Measurements from ENCODE around the gene LRFN3.
"Not testable (repeated sequence)": the region's sequence is repeated elsewhere in the genome, so short reads cannot be mapped to it uniquely, and the experiment has no call there.

LRFN3 gene

DNA sequence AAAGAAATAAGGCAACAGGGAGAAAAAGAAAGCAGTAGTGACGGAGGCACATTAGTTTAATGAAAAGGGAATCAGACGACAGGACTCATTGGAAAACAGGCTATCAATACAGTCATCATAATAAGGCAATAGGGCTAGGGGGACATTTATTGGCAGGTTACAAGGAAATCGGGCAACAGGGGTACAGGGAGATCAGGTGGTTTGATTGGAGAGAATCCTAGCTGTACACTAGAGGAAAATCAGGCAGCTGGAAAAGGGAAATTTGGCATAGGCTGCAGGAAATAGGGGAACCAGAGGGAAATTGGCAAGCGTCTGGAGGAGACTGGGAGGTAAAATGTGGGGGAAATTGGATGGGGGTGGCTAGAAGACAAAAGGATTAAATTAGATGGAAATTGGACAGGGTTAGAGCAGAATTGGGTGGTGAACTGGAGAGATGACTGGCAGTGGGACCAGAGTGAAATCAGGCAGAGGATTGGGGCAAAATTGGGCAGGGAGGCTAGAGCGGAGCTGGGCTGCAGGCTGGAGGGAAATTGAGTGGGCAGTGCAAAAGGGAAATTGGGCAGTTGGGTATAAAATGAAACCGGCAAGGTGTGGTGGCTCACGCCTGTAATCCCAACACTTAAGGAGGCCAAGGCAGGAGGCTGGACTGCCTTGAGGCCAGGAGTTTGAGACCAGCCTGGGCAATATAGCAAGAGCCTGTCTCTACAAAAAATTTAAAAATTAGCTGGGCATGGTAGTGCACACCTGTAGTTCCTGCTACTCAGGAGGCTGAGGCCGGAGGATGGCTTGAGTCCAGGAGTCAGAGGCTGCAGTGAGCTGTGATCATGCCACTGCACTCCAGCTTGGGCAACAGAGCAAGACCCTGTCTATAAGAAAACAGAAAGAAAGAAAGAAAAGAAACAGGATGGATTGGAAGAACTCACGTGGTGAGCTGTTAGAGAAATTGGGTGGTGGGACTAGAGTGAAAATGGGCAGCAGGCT, 7.4 kb downstream of the LRFN3 start:
- no peak overlapping the region for H3K4me3 ChIP-seq (ENCODE audit: control insufficient read depth, low read depth, low read length)
- TF ChIP-seq, protein P1, sequence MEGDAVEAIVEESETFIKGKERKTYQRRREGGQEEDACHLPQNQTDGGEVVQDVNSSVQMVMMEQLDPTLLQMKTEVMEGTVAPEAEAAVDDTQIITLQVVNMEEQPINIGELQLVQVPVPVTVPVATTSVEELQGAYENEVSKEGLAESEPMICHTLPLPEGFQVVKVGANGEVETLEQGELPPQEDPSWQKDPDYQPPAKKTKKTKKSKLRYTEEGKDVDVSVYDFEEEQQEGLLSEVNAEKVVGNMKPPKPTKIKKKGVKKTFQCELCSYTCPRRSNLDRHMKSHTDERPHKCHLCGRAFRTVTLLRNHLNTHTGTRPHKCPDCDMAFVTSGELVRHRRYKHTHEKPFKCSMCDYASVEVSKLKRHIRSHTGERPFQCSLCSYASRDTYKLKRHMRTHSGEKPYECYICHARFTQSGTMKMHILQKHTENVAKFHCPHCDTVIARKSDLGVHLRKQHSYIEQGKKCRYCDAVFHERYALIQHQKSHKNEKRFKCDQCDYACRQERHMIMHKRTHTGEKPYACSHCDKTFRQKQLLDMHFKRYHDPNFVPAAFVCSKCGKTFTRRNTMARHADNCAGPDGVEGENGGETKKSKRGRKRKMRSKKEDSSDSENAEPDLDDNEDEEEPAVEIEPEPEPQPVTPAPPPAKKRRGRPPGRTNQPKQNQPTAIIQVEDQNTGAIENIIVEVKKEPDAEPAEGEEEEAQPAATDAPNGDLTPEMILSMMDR (conservative IDR thresholded peaks at IDR 0.05; ENCODE audit: control insufficient read depth, insufficient read depth, low read depth, low read length), result no peak
- DNase-seq (ENCODE audit: low read depth), result no peak

DNA sequence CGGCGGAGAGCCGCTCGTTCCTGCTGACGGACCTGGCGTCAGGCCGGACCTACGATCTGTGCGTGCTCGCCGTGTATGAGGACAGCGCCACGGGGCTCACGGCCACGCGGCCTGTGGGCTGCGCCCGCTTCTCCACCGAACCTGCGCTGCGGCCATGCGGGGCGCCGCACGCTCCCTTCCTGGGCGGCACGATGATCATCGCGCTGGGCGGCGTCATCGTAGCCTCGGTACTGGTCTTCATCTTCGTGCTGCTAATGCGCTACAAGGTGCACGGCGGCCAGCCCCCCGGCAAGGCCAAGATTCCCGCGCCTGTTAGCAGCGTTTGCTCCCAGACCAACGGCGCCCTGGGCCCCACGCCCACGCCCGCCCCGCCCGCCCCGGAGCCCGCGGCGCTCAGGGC, 8.4 kb downstream of the LRFN3 start:
- no peak for DNase-seq (ENCODE audit: low read depth)
- H3K4me3 ChIP-seq (ENCODE audit: control insufficient read depth, low read depth, low read length), result no peak overlapping the region
- TF ChIP-seq, protein P1 (conservative IDR thresholded peaks at IDR 0.05; ENCODE audit: control insufficient read depth, insufficient read depth, low read depth, low read length), result no peak

DNA sequence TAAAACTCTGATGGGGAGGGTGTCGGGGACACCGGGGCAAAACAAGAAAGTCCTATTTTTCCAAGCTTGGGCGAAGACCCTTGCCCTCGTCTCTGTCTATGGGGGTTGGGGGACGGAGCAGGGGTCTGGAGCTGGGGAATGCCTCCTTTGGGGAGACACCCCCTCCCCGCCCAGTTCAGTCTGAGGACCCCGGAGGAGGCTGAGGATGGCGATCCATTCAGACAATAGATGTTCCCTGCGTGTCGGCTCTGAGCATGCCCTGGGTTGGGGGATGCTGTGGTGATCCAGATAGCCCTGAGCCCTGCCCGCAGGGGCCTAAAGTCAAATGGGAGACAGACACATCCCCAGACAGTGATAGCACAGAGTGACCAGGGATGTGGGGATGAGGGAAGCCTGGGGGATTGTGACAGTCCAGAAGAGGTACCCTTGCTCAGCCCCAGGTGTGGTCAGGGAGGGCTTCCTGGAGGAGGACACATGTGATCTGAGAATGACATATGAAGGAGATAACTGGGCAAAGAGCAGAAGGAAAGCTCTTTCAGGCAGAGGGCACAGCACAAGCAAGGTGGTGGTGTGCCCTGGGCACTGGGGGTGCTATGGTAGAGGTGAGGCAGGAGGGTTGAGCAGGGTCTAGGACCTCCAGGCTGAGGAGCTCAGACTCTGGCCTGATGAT, 9.1 kb downstream of the LRFN3 start:
- no peak for DNase-seq (ENCODE audit: low read depth)
- TF ChIP-seq, protein P1 (conservative IDR thresholded peaks at IDR 0.05; ENCODE audit: control insufficient read depth, insufficient read depth, low read depth, low read length), result no peak
- H3K4me3 ChIP-seq (ENCODE audit: control insufficient read depth, low read depth, low read length), result no peak overlapping the region

DNA sequence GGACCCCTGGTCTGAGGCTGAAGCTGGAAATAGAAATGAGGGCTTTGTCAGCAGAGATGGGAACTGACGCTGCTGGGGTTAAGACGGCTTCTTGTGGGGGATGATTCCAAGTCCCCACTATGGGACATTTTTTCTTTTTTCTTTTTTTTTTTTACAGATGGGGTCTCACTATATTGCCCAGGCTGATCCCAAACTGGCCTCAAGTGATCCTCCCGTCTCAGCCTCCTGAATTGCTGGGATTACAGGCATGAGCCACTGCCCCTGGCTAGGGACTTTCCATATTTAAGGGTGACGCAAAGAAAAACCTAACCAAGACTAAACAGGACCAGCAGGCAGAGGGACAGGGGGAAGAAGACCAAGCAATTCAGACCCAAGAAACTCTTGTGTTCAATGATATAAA, 10.0 kb downstream of the LRFN3 start:
- TF ChIP-seq, protein P1 (conservative IDR thresholded peaks at IDR 0.05; ENCODE audit: control insufficient read depth, insufficient read depth, low read depth, low read length), result no peak
- no peak overlapping the region for H3K4me3 ChIP-seq (ENCODE audit: control insufficient read depth, low read depth, low read length)
- no peak for DNase-seq (ENCODE audit: low read depth)

DNA sequence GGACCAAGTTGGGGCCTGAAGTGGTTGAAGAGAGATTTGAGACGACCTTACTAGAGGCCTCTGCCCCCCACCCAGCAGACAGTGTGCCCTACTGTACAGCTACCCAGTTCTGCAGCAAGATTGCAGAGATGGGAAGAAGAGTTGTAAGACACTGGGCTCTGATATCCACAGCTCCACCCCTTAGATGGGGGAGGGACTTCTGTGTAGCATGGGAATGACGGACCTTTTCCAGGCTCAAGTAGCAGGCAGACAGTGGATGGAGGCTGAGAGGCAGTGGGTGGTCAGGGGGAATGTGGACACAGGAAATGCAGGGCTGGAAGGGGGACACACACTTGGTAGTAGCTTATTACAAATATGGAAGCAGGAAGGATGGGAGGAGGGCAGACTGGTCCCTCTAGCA, 13.0 kb downstream of the LRFN3 start:
- no peak for DNase-seq (ENCODE audit: low read depth)
- TF ChIP-seq, protein P1 (conservative IDR thresholded peaks at IDR 0.05; ENCODE audit: control insufficient read depth, insufficient read depth, low read depth, low read length), result no peak

DNA sequence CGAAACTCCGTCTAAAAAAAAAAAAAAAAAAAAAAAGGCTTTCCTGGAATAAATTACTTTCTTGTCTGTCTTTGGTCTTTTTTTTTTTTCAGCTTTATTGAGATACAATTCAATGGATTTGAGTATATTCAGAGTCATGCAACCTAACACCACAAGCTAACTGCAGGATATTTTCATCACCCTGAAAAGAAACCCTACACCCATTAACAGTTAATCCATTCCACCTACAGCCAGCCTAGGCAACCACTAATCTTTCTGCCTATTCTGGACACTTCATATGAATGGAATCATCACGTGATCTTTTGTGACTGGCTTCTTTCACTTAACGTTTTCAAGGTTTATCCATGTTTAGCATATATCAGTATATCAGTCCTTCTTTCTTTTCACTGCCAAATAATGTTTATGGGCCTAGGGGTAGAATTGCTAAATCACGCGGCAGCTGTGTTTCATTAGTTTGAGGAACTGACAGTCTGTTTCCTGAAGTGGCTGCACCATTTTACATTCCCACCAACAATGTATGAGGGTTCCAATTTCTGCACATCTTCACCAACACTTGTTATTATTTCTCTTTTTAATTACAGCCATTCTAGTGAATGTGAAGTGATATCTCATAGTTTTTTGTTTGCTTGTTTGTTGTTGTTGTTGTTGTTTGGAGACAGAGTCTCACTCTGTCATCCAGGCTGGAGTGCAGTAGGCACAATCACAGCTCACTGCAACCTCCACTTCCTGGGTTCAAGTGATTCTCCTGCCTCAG, 19.9 kb downstream of the LRFN3 start:
- TF ChIP-seq, protein P1 (conservative IDR thresholded peaks at IDR 0.05; ENCODE audit: control insufficient read depth, insufficient read depth, low read depth, low read length), result no peak
- DNase-seq (ENCODE audit: low read depth), result no peak
- H3K4me3 ChIP-seq (ENCODE audit: control insufficient read depth, low read depth, low read length), result no peak overlapping the region

More for the DNA sequence above, 13.0 kb downstream of the LRFN3 start:
- no peak overlapping the region for H3K4me3 ChIP-seq (ENCODE audit: control insufficient read depth, low read depth, low read length)

DNA sequence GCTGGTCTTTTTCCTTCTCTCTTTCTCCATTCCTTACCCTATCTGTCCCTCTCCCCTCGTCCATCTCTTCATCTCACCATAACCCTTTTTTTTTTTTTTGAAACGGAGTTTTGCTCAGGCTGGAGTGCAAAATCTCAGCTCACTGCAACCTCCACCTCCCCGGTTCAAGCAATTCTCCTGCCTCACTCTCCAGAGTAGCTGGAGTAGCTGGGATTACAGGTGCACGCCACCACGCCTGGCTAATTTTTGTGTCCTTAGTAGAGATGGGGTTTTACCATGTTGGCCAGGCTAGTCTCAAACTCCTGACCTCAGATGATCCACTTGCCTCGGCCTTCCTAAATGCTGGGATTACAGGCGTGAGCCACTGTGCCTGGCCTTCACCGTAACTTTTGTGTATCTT, 21.2 kb downstream of the LRFN3 start:
- H3K4me3 ChIP-seq (ENCODE audit: control insufficient read depth, low read depth, low read length); DNase-seq (ENCODE audit: low read depth): not testable (repeated sequence)
